Fibroblast of pulmonary artery (primary cell): Measurements from ENCODE around the gene GLS.
"Not testable (repeated sequence)": the region's sequence is repeated elsewhere in the genome, so short reads cannot be mapped to it uniquely, and the experiment has no call there.

Experiments used
- DNase-seq: peaks from one replicate; pipeline ENCODE4 v3.0.0-alpha.2; 2010; ENCODE audit warnings: low read depth
- H3K4me3 ChIP-seq: replicated peaks from 2 replicates; pipeline ENCODE4 v1.5.1; 2011; ENCODE audit warnings: low read depth, mild to moderate bottlenecking, control low read depth, low read length, moderate library complexity
- TF ChIP-seq, protein P1 (sequence below): IDR thresholded peaks from 2 replicates; pipeline ENCODE4 v1.5.1; 2011; ENCODE audit warnings: mild to moderate bottlenecking, control low read depth, low read length, inconsistent platforms; ENCODE audit errors: missing control alignments

Gene GLS

GRCh38 chr2:190863946-190864345 lies 16.7 kb upstream of the GLS start:
- TF ChIP-seq, protein P1, sequence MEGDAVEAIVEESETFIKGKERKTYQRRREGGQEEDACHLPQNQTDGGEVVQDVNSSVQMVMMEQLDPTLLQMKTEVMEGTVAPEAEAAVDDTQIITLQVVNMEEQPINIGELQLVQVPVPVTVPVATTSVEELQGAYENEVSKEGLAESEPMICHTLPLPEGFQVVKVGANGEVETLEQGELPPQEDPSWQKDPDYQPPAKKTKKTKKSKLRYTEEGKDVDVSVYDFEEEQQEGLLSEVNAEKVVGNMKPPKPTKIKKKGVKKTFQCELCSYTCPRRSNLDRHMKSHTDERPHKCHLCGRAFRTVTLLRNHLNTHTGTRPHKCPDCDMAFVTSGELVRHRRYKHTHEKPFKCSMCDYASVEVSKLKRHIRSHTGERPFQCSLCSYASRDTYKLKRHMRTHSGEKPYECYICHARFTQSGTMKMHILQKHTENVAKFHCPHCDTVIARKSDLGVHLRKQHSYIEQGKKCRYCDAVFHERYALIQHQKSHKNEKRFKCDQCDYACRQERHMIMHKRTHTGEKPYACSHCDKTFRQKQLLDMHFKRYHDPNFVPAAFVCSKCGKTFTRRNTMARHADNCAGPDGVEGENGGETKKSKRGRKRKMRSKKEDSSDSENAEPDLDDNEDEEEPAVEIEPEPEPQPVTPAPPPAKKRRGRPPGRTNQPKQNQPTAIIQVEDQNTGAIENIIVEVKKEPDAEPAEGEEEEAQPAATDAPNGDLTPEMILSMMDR, result no peak
- DNase-seq, result no peak
- H3K4me3 ChIP-seq, result no peak overlapping the region

DNA sequence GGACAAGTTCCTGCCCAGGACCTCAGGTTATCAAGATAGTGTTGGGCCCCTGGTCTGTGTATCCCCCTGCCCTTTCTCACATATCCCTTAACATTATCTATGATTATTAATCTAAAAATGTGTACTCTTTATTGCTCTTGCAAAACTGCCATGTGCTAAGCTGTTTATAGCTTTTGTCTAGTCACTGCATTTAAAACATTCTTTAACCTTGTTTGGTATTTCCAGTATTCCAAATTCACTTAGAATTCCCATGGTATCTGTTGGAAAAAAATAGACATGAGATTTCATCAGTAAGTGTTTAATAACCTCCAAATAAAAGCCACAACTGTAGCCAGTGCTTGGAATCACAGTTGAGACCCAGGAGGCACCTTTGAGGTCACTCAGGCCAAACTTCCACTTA lies 16.2 kb upstream of the GLS start:
- TF ChIP-seq, protein P1, result no peak
- peak; percentile 49 for DNase-seq

GRCh38 chr2:190867212-190867611 lies 13.4 kb upstream of the GLS start:
- peak; percentile 44 for DNase-seq
- TF ChIP-seq, protein P1, result no peak
- no peak overlapping the region for H3K4me3 ChIP-seq

More for the DNA sequence above, 16.2 kb upstream of the GLS start:
- H3K4me3 ChIP-seq, result no peak overlapping the region

DNA sequence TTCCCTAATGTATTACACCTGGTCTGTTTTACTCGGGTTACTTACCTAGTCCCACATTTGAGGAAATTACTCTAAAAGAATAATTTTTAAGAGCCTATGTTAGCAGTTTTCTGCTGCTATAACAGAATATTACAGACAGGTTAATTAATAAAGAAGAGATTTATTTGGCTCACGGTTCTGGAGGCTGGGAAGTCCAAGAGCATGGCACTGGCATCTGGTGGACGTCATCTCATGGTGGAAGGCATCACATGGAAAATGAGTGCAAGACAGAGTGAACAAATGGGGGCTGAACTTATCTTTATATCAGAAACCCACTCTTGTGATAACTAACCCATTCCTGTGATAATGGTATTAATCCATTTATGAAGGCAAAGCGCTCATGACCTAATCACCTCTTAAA lies 12.8 kb upstream of the GLS start:
- DNase-seq, result no peak
- no peak overlapping the region for H3K4me3 ChIP-seq
- TF ChIP-seq, protein P1, result no peak

- no peak for DNase-seq
- TF ChIP-seq, protein P1, result no peak
- no peak overlapping the region for H3K4me3 ChIP-seq
Observed at GRCh38 chr2:190869721-190870120, 10.9 kb upstream of the GLS start.

GRCh38 chr2:190873451-190873850 lies 7.2 kb upstream of the GLS start:
- H3K4me3 ChIP-seq, DNase-seq: not testable (repeated sequence)

- TF ChIP-seq, protein P1, result no peak
- no peak for DNase-seq
- no peak overlapping the region for H3K4me3 ChIP-seq
Observed at GRCh38 chr2:190875891-190876290, 4.7 kb upstream of the GLS start.
